ENCODE data around the gene LIG1. TPM values are rescaled to one million over a fixed set of nuclear protein-coding genes. Genes with fewer than 3 reads are reported as not detected.

Gene LIG1
- total RNA-seq, 1 experiment from 2014 or later, result 50.1 TPM

- peaks cover 22% of the 10 kb centered on the region for H3K4me1 ChIP-seq (ENCODE audit: low read length)
- H3K9ac ChIP-seq (ENCODE audit: low read length), result no peak overlapping the region
- no peak overlapping the region for H3K4me2 ChIP-seq (ENCODE audit: low read depth, low read length, poor library complexity, severe bottlenecking)
- H3K27me3 ChIP-seq (ENCODE audit: low read length), result no peaks in the 10 kb centered on the region
- H4K20me1 ChIP-seq (ENCODE audit: insufficient read depth, low read depth, low read length), result no peaks in the 10 kb centered on the region
- no peak overlapping the region for H3K4me3 ChIP-seq (ENCODE audit: low read length)
- no peak overlapping the region for H2AFZ ChIP-seq (ENCODE audit: low read length)
- no peak overlapping the region for H3K27ac ChIP-seq (ENCODE audit: low read length)
- peaks cover 22% of the 10 kb centered on the region for H3K79me2 ChIP-seq (ENCODE audit: low read length)
- H3K36me3 ChIP-seq (ENCODE audit: insufficient read depth, low read length), result peaks cover 13% of the 10 kb centered on the region
- H3K9me2 ChIP-seq (replicated peaks; ENCODE audit: insufficient read depth, low read length), result no peaks in the 10 kb centered on the region
- DNase-seq, result no peak
- H3K9me3 ChIP-seq (ENCODE audit: low read length), result no peaks in the 10 kb centered on the region
These were observed 4.4 kb upstream of the LIG1 start for GRCh38 chr19:48174445-48175030.

DNA sequence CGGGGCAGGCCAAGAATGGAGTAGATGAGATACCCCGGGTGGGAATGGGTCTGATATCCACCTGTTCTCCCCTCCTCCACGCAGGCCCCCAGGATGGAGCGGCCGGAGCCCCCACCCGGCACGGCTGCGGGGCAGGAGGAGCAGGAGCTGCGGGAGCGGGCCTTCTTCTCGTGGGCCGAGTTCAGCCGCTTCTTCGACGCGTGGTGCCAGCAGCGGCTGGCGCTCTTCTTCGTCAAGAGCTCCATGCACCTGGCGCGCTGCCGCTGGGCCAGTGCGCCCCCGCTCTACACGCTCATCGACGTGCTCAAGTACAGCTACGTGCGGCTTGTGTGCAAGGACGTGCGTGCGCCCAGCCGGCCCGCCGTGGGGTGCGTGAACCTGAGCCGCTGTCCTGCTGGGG lies 1.6 kb upstream of the LIG1 start:
- Histone ChIP-seq H3K9ac (ENCODE audit: low read length) (peak overlapping the region; percentile 98), H2AFZ (ENCODE audit: low read length) (no peak overlapping the region), H3K79me2 (ENCODE audit: low read length) (peaks cover 48% of the 10 kb centered on the region), H3K9me3 (ENCODE audit: low read length) (no peaks in the 10 kb centered on the region), H3K27ac (ENCODE audit: low read length) (peak overlapping the region; percentile 89), H3K27me3 (ENCODE audit: low read length) (no peaks in the 10 kb centered on the region), H3K9me2 (replicated peaks; ENCODE audit: insufficient read depth, low read length) (no peaks in the 10 kb centered on the region), H3K4me1 (ENCODE audit: low read length) (peaks cover 27% of the 10 kb centered on the region), H3K4me2 (ENCODE audit: low read depth, low read length, poor library complexity, severe bottlenecking) (peak overlapping the region; percentile 76), H3K36me3 (ENCODE audit: insufficient read depth, low read length) (peaks cover 11% of the 10 kb centered on the region), H3K4me3 (ENCODE audit: low read length) (peak overlapping the region; percentile 99), H4K20me1 (ENCODE audit: insufficient read depth, low read depth, low read length) (peaks cover 10% of the 10 kb centered on the region)
- DNase-seq, result no peak

GRCh38 chr19:48170817-48171347 lies 738 bp upstream of the LIG1 start:
- peak overlapping the region; percentile 99 for H3K4me3 ChIP-seq (ENCODE audit: low read length)
- H3K9me2 ChIP-seq (replicated peaks; ENCODE audit: insufficient read depth, low read length), result no peaks in the 10 kb centered on the region
- H3K9ac ChIP-seq (ENCODE audit: low read length), result peak overlapping the region; percentile 98
- H3K9me3 ChIP-seq (ENCODE audit: low read length), result no peaks in the 10 kb centered on the region
- peaks cover 56% of the 10 kb centered on the region for H3K79me2 ChIP-seq (ENCODE audit: low read length)
- peaks cover 10% of the 10 kb centered on the region for H4K20me1 ChIP-seq (ENCODE audit: insufficient read depth, low read depth, low read length)
- no peaks in the 10 kb centered on the region for H3K27me3 ChIP-seq (ENCODE audit: low read length)
- DNase-seq, result no peak
- H3K27ac ChIP-seq (ENCODE audit: low read length), result peak overlapping the region; percentile 89
- peaks cover 11% of the 10 kb centered on the region for H3K36me3 ChIP-seq (ENCODE audit: insufficient read depth, low read length)
- no peak overlapping the region for H2AFZ ChIP-seq (ENCODE audit: low read length)
- peak overlapping the region; percentile 76 for H3K4me2 ChIP-seq (ENCODE audit: low read depth, low read length, poor library complexity, severe bottlenecking)
- peaks cover 27% of the 10 kb centered on the region for H3K4me1 ChIP-seq (ENCODE audit: low read length)

DNA sequence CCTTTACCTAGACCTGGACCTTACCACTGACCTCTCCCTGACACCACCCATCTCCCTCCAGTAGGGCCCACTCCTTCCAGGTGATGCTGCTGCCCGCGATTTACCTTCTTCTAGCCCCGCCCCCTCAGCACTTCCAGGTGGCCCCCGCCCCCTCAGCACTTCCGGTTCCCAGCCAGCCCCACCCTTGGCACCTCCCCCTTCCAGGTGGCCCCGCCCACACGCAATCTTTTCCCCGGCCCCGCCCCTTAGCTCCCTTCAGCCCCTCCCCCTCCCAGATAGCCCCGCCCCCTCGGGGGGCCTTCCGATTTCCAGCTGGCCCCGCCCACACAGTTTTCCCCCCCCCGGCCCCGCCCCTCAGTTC lies 586 bp downstream of the LIG1 start:
- Histone ChIP-seq H2AFZ (ENCODE audit: low read length) (no peak overlapping the region), H4K20me1 (ENCODE audit: insufficient read depth, low read depth, low read length) (peaks cover 10% of the 10 kb centered on the region), H3K27me3 (ENCODE audit: low read length) (no peaks in the 10 kb centered on the region), H3K4me2 (ENCODE audit: low read depth, low read length, poor library complexity, severe bottlenecking) (peak overlapping the region; percentile 76), H3K4me1 (ENCODE audit: low read length) (peaks cover 27% of the 10 kb centered on the region), H3K9me2 (replicated peaks; ENCODE audit: insufficient read depth, low read length) (no peaks in the 10 kb centered on the region), H3K36me3 (ENCODE audit: insufficient read depth, low read length) (peaks cover 14% of the 10 kb centered on the region), H3K4me3 (ENCODE audit: low read length) (peak overlapping the region; percentile 99), H3K79me2 (ENCODE audit: low read length) (peaks cover 66% of the 10 kb centered on the region), H3K27ac (ENCODE audit: low read length) (peak overlapping the region; percentile 89), H3K9ac (ENCODE audit: low read length) (peak overlapping the region; percentile 98), H3K9me3 (ENCODE audit: low read length) (no peaks in the 10 kb centered on the region)
- peak; percentile 92 for DNase-seq

DNA sequence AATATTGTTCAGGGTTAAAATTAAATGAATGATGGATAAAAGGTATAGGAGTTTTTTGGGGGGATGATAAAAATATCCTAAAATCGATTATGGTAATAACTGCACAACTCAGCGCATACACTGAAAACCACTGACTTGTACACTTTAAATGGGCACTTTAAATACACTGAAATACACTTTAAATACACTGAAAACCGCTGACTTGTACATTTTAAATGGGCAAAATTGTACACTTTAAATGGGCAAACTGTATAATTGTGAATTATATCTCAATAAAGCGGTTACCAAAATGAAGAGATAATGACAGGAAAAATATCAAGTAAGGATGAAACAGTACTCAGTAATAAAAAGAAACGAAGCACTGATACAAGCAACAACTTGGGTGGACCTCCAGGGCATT lies 1.5 kb downstream of the LIG1 start:
- H3K4me3 ChIP-seq (ENCODE audit: low read length), result 0 out of 2 replicates have a peak overlapping the region, but pooled peaks have one; percentile 99
- H3K9me3 ChIP-seq (ENCODE audit: low read length), result no peaks in the 10 kb centered on the region
- peaks cover 27% of the 10 kb centered on the region for H3K4me1 ChIP-seq (ENCODE audit: low read length)
- no peaks in the 10 kb centered on the region for H3K27me3 ChIP-seq (ENCODE audit: low read length)
- H2AFZ ChIP-seq (ENCODE audit: low read length), result no peak overlapping the region
- no peak overlapping the region for H3K9ac ChIP-seq (ENCODE audit: low read length)
- H3K27ac ChIP-seq (ENCODE audit: low read length), result no peak overlapping the region
- H3K36me3 ChIP-seq (ENCODE audit: insufficient read depth, low read length), result peaks cover 15% of the 10 kb centered on the region
- peak overlapping the region; percentile 42 for H3K4me2 ChIP-seq (ENCODE audit: low read depth, low read length, poor library complexity, severe bottlenecking)
- no peaks in the 10 kb centered on the region for H3K9me2 ChIP-seq (replicated peaks; ENCODE audit: insufficient read depth, low read length)
- DNase-seq, result no peak
- peaks cover 10% of the 10 kb centered on the region for H4K20me1 ChIP-seq (ENCODE audit: insufficient read depth, low read depth, low read length)
- H3K79me2 ChIP-seq (ENCODE audit: low read length), result peaks cover 74% of the 10 kb centered on the region

- H3K4me3 ChIP-seq (ENCODE audit: low read length), result no peak overlapping the region
- H3K4me1 ChIP-seq (ENCODE audit: low read length), result no peaks in the 10 kb centered on the region
- H3K36me3 ChIP-seq (ENCODE audit: insufficient read depth, low read length), result peaks cover 22% of the 10 kb centered on the region
- H3K9ac ChIP-seq (ENCODE audit: low read length), result no peak overlapping the region
- H3K9me3 ChIP-seq (ENCODE audit: low read length), result no peaks in the 10 kb centered on the region
- H3K9me2 ChIP-seq (replicated peaks; ENCODE audit: insufficient read depth, low read length), result no peaks in the 10 kb centered on the region
- no peaks in the 10 kb centered on the region for H4K20me1 ChIP-seq (ENCODE audit: insufficient read depth, low read depth, low read length)
- no peaks in the 10 kb centered on the region for H3K27me3 ChIP-seq (ENCODE audit: low read length)
- DNase-seq, result no peak
- H2AFZ ChIP-seq (ENCODE audit: low read length), result no peak overlapping the region
- H3K4me2 ChIP-seq (ENCODE audit: low read depth, low read length, poor library complexity, severe bottlenecking), result no peak overlapping the region
- no peak overlapping the region for H3K27ac ChIP-seq (ENCODE audit: low read length)
- 0 out of 2 replicates have a peak, but pooled peaks cover 4% of the 10 kb centered on the region for H3K79me2 ChIP-seq (ENCODE audit: low read length)
These were observed 11.8 kb downstream of the LIG1 start for GRCh38 chr19:48158210-48158790.

- no peak overlapping the region for H3K9ac ChIP-seq (ENCODE audit: low read length)
These were observed 16.1 kb downstream of the LIG1 start for GRCh38 chr19:48154003-48154402.

GRCh38 chr19:48152551-48152950 lies 17.6 kb downstream of the LIG1 start:
- Histone ChIP-seq H3K4me1 (ENCODE audit: low read length) (peaks cover 7% of the 10 kb centered on the region), H3K9me2 (replicated peaks; ENCODE audit: insufficient read depth, low read length) (no peaks in the 10 kb centered on the region), H3K36me3 (ENCODE audit: insufficient read depth, low read length) (peaks cover 17% of the 10 kb centered on the region), H3K27me3 (ENCODE audit: low read length) (no peaks in the 10 kb centered on the region), H3K4me3 (ENCODE audit: low read length) (no peak overlapping the region), H3K79me2 (ENCODE audit: low read length) (no peaks in the 10 kb centered on the region), H3K9ac (ENCODE audit: low read length) (no peak overlapping the region), H3K9me3 (ENCODE audit: low read length) (no peaks in the 10 kb centered on the region), H4K20me1 (ENCODE audit: insufficient read depth, low read depth, low read length) (no peaks in the 10 kb centered on the region), H3K27ac (ENCODE audit: low read length) (peak overlapping the region; percentile 16; the same call in 1 of the 2 replicates), H3K4me2 (ENCODE audit: low read depth, low read length, poor library complexity, severe bottlenecking) (no peak overlapping the region), H2AFZ (ENCODE audit: low read length) (no peak overlapping the region)
- peak; percentile 87 for DNase-seq

More at GRCh38 chr19:48154003-48154402, 16.1 kb downstream of the LIG1 start:
- DNase-seq, result no peak
- Histone ChIP-seq H4K20me1 (ENCODE audit: insufficient read depth, low read depth, low read length) (no peaks in the 10 kb centered on the region), H2AFZ (ENCODE audit: low read length) (no peak overlapping the region), H3K27ac (ENCODE audit: low read length) (no peak overlapping the region), H3K9me3 (ENCODE audit: low read length) (no peaks in the 10 kb centered on the region), H3K79me2 (ENCODE audit: low read length) (no peaks in the 10 kb centered on the region), H3K4me2 (ENCODE audit: low read depth, low read length, poor library complexity, severe bottlenecking) (no peak overlapping the region), H3K9me2 (replicated peaks; ENCODE audit: insufficient read depth, low read length) (no peaks in the 10 kb centered on the region), H3K4me1 (ENCODE audit: low read length) (peaks cover 7% of the 10 kb centered on the region), H3K36me3 (ENCODE audit: insufficient read depth, low read length) (peaks cover 25% of the 10 kb centered on the region), H3K27me3 (ENCODE audit: low read length) (no peaks in the 10 kb centered on the region), H3K4me3 (ENCODE audit: low read length) (no peak overlapping the region)
